Hematopoietic multipotent progenitor cell treated with erythropoietin and hydrocortisone succinate and interleukin-3 and kit ligand, for 6 days (in vitro differentiated cells): Measurements from ENCODE around the gene FBXW11.
"Not testable (repeated sequence)": the region's sequence is repeated elsewhere in the genome, so short reads cannot be mapped to it uniquely, and the experiment has no call there.

Experiments used
- DNase-seq: peaks from one replicate; pipeline ENCODE4 v3.0.0-alpha.2; 2015

FBXW11 gene

GRCh38 chr5:171906703-171907590, 99.5 kb downstream of the FBXW11 start:
- DNase-seq, result no peak

GRCh38 chr5:171906066-171906570, 100.3 kb downstream of the FBXW11 start:
- no peak for DNase-seq

GRCh38 chr5:171904886-171905285, 101.6 kb downstream of the FBXW11 start:
- DNase-seq, result peak; percentile 48

GRCh38 chr5:171901764-171902163, 104.7 kb downstream of the FBXW11 start:
- no peak for DNase-seq

- no peak for DNase-seq
Observed at GRCh38 chr5:171899792-171900191, 106.6 kb downstream of the FBXW11 start.

GRCh38 chr5:171898879-171899278, 107.6 kb downstream of the FBXW11 start:
- no peak for DNase-seq

DNA sequence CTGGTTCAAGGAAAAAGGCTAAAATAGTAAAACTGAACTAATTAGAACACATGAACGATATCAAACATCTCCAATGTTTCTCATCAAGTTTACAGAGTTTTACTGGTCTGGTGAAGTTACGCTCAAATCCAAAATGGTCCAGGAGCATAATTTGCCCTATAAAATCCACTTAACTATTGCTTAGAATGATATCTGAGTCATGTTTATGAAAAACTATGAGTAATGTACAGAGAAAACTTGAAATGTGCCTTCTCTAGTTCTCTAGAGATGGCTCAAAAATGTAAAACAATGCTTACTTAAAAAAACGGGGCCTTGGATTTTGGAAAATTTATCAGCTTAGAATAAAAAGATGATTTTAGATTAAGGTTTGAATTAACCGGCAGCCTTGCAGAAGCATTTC, 108.1 kb downstream of the FBXW11 start:
- no peak for DNase-seq

DNA sequence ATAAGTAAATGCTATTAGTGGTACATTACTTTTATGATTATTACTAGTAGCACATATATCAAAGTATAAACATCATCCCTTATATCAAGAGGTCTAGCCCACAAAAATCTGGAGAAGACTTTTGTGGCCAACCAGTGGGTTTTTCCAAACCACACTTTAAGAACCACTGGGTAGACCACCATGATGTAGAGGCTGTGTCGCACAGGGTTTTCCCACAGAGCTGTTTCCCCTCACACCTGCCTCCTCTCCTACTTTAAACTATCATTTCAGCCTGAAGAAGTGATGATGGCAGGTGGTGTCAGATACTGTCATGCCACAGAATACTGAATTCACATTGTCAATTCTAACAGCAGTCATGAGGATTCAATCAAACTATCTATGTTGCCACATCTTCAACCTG, 109.2 kb downstream of the FBXW11 start:
- no peak for DNase-seq

- DNase-seq, result no peak
Observed at GRCh38 chr5:171895081-171895480, 111.4 kb downstream of the FBXW11 start.

DNA sequence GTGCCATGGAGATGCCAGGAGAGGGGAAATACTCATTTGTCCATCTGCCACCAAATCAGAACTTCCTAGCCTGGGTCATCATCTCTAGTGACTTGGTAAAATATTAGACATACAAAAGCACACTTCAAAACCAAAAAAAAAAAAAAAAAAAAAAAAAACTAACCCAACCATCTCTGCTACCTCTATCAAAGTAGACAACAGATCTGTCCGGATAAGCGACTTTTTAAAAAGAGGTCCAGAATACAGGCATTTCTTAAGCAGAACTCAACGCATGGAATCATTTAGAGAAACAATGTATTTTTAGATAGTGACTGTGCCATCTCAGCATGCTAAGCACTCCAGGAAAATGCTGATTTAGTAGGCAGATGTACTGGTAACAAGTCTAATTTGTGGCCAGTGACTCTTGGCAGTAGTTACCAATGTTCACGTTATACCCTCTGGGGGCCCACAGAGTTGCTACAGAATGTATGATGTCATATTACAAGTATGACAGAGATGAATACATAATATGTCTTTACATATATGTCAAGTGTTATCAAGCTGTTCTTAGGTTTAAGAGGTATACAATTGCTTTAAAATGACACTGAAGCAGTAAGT, 113.0 kb downstream of the FBXW11 start:
- DNase-seq, result no peak

- no peak for DNase-seq
Observed at GRCh38 chr5:171891595-171891994, 114.8 kb downstream of the FBXW11 start.

GRCh38 chr5:171891150-171891549, 115.3 kb downstream of the FBXW11 start:
- no peak for DNase-seq

DNA sequence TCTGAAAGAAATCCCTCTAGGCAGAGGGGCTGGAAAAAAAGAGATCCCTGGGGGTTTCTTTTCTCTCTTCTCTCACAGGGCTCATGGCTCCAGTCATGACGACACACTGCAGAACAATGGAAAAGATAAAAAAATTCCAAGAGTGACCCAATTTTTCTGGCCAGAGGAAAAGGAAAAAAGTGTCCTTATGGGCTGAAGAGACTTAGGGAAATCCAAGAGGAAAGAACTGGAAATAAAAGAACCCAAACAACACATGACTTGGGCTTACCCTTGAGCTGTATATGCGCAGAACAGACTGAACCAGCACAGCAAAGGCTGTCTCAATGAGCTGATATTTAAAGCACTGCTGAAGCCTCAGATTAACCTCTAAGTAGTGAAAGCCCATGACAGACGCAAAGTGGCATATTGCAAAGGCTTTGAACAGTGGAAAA, 118.4 kb downstream of the FBXW11 start:
- DNase-seq, result no peak

- not testable (repeated sequence) for DNase-seq
Observed at GRCh38 chr5:171886037-171886436, 120.4 kb downstream of the FBXW11 start.

- no peak for DNase-seq
Observed at GRCh38 chr5:171882118-171882517, 124.3 kb downstream of the FBXW11 start.

DNA sequence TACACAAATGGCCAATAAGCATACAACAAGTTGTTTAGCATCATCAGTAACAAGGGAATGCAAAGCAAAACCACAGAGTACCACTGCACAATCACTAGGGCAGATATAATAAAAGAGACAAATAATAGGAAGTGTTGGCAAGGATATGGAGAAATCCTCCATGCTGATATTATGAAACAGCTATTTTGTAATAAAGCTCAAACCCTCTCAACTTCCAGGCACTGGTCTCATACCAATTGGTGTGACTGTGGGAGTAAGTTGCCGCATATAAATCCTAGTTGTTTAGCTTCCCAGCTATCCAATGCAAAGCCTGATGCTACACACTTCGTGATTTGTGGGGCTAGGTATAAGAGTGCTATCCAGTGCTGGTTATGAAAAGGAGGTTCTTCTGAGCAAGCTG, 132.2 kb downstream of the FBXW11 start:
- peak; percentile 52 for DNase-seq

- no peak for DNase-seq
Observed at GRCh38 chr5:171872666-171873065, 133.8 kb downstream of the FBXW11 start.

GRCh38 chr5:171871711-171872110, 134.7 kb downstream of the FBXW11 start:
- peak; percentile 22 for DNase-seq

- no peak for DNase-seq
Observed at GRCh38 chr5:171869956-171870355, 136.5 kb downstream of the FBXW11 start.

DNA sequence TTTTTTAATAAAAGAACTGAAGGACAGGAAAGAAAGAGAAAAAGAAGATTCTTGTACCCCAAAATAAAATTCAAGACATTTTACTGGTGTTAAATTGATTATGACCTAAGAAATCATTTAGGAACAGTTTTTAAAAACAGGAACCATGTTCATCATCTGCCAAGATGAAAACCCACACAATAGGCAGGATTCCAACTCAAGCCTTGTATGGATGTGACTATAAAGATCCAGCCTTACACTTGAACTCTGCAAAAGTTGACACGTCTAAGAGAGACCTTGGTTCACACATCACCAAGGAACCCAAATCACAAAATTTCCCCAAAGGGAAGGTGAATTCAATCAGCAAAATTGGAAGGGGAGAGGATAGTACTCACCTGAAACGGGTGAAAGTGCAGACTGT, 138.2 kb downstream of the FBXW11 start:
- no peak for DNase-seq

GRCh38 chr5:171867786-171868185, 138.7 kb downstream of the FBXW11 start:
- DNase-seq, result no peak

GRCh38 chr5:171865471-171865870, 141.0 kb downstream of the FBXW11 start:
- peak; percentile 49 for DNase-seq

GRCh38 chr5:171863935-171864334, 142.5 kb downstream of the FBXW11 start:
- DNase-seq, result no peak

- no peak for DNase-seq
Observed at GRCh38 chr5:171862624-171863023, 143.8 kb downstream of the FBXW11 start.
